Mesothelial cell of epicardium (in vitro differentiated cells): ENCODE results near the gene CSTPP1. TPM values are rescaled to one million over a fixed set of nuclear protein-coding genes. Genes with fewer than 3 reads are reported as not detected.

ENCODE experiments used
- DNase-seq, 2 experiments: peaks; one replicate each; pipeline ENCODE4 v3.0.0; 2021; ENCODE audit warnings: low spot score in 2 of 2; ENCODE audit not compliant: unreplicated experiment in 2 of 2
- H3K27ac Mint-ChIP-seq: 2 replicates; pipeline ENCODE4 v1.8.0; 2021; ENCODE audit warnings: mixed read lengths
- H3K27me3 Mint-ChIP-seq: 2 replicates; pipeline ENCODE4 v1.8.0; 2021; ENCODE audit warnings: low read depth, mixed read lengths
- H3K36me3 Mint-ChIP-seq: 2 replicates; pipeline ENCODE4 v1.8.0; 2021; ENCODE audit warnings: mixed read lengths
- H3K4me1 Mint-ChIP-seq: 2 replicates; pipeline ENCODE4 v1.8.0; 2021; ENCODE audit warnings: mixed read lengths
- H3K4me3 Mint-ChIP-seq: 2 replicates; pipeline ENCODE4 v1.8.0; 2021; ENCODE audit warnings: mild to moderate bottlenecking, moderate library complexity, mixed read lengths
- H3K9me3 Mint-ChIP-seq: 2 replicates; pipeline ENCODE4 v1.8.0; 2021; ENCODE audit warnings: mixed read lengths
- CTCF ChIP-seq: fragments of 200-600 bp; sonication (generic); IDR thresholded peaks from one replicate; pipeline ENCODE4 v1.5.0; 2021; ENCODE audit warnings: antibody characterized with exemption; ENCODE audit not compliant: unreplicated experiment
- total RNA-seq: library from RNA; stranded (reverse); gene quantifications from 3 replicates; pipeline ENCODE4 v1.2.1, GENCODE V29; 2021

Gene CSTPP1
- total RNA-seq, 1 donor from 2014 or later, result 44.0 TPM

DNA sequence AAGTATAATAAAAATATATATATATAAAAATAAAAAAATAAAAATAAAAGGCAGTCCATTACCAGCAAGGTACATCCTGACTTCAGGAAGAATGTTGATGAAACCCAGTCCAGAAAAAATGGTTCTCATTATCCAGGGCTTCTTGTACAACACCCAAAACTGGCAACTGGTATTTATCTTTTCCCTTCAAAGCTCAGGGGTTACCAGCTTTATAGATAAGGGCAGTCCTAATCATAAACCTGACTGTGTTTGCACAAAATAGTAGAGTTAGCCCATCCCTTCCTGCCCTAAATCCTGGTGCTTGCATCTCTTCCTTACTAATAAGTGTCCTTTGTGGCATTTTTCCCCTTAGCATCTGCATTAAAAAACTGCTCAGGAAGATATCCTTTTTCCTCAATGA lies 97.5 kb downstream of the CSTPP1 start:
- DNase-seq, result no peak
- Mint-ChIP-seq H3K4me3 (no peak overlapping the region), H3K4me1 (no peaks in the 10 kb centered on the region), H3K27me3 (no peaks in the 10 kb centered on the region), H3K27ac (no peak overlapping the region), H3K36me3 (peaks cover 11% of the 10 kb centered on the region), H3K9me3 (peaks cover 8% of the 10 kb centered on the region)
- TF ChIP-seq CTCF, result no peak

DNA sequence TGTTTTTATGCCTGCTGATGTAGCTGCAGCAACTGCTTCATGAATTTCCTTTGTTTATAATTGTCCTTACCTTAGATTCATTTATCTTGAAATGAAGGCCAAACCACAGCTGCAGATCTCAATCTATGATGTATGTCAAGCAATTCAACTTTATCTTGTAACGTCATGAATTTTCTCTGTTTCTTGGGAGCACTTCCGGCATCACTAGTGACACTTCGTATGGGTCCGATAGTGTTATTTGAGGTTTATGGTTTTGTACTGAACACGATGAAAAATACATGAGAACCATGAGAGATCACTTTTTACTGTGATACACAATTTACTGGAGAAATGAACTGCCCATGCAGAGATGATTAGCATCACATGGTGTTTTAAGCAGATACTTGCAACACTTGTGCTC lies 98.5 kb downstream of the CSTPP1 start:
- Mint-ChIP-seq H3K4me1 (no peaks in the 10 kb centered on the region), H3K27ac (no peak overlapping the region)
- no peak for DNase-seq

GRCh38 chr11:47044119-47044518 lies 107.6 kb downstream of the CSTPP1 start:
- peaks cover 7% of the 10 kb centered on the region for H3K9me3 Mint-ChIP-seq
- peaks cover 7% of the 10 kb centered on the region for H3K36me3 Mint-ChIP-seq
- H3K27me3 Mint-ChIP-seq, result no peaks in the 10 kb centered on the region
- no peaks in the 10 kb centered on the region for H3K4me1 Mint-ChIP-seq
- no peak overlapping the region for H3K4me3 Mint-ChIP-seq
- no peak for DNase-seq
- TF ChIP-seq CTCF, result no peak
- no peak overlapping the region for H3K27ac Mint-ChIP-seq

More for the DNA sequence above, 98.5 kb downstream of the CSTPP1 start:
- TF ChIP-seq CTCF, result no peak
- Mint-ChIP-seq H3K27me3 (no peaks in the 10 kb centered on the region), H3K9me3 (peaks cover 8% of the 10 kb centered on the region), H3K4me3 (no peak overlapping the region), H3K36me3 (peaks cover 13% of the 10 kb centered on the region)

GRCh38 chr11:47047972-47048371 lies 111.4 kb downstream of the CSTPP1 start:
- Mint-ChIP-seq H3K27me3 (no peaks in the 10 kb centered on the region), H3K4me3 (no peak overlapping the region), H3K27ac (no peak overlapping the region), H3K4me1 (peaks cover 7% of the 10 kb centered on the region), H3K9me3 (peaks cover 7% of the 10 kb centered on the region), H3K36me3 (peaks cover 11% of the 10 kb centered on the region)
- no peak for TF ChIP-seq CTCF
- DNase-seq, result no peak

GRCh38 chr11:47050284-47050683 lies 113.7 kb downstream of the CSTPP1 start:
- Mint-ChIP-seq H3K27ac (no peak overlapping the region), H3K4me3 (no peak overlapping the region), H3K4me1 (peaks cover 8% of the 10 kb centered on the region), H3K27me3 (no peaks in the 10 kb centered on the region), H3K9me3 (peaks cover 7% of the 10 kb centered on the region), H3K36me3 (peaks cover 17% of the 10 kb centered on the region)
- DNase-seq, result no peak
- TF ChIP-seq CTCF, result no peak

- peaks cover 15% of the 10 kb centered on the region for H3K4me1 Mint-ChIP-seq
- DNase-seq, result no peak
- no peak for TF ChIP-seq CTCF
- H3K27ac Mint-ChIP-seq, result no peak overlapping the region
- H3K36me3 Mint-ChIP-seq, result peaks cover 17% of the 10 kb centered on the region
- H3K9me3 Mint-ChIP-seq, result peaks cover 7% of the 10 kb centered on the region
- no peak overlapping the region for H3K4me3 Mint-ChIP-seq
- H3K27me3 Mint-ChIP-seq, result no peaks in the 10 kb centered on the region
Measured at GRCh38 chr11:47051217-47051616, 114.7 kb downstream of the CSTPP1 start.
